ENCODE data around the gene NPEPL1. TPM values are rescaled to one million over a fixed set of nuclear protein-coding genes. Genes with fewer than 3 reads are reported as not detected.

The NPEPL1 gene
- total RNA-seq, 1 experiment from 2014 or later = 31.1 TPM

DNA sequence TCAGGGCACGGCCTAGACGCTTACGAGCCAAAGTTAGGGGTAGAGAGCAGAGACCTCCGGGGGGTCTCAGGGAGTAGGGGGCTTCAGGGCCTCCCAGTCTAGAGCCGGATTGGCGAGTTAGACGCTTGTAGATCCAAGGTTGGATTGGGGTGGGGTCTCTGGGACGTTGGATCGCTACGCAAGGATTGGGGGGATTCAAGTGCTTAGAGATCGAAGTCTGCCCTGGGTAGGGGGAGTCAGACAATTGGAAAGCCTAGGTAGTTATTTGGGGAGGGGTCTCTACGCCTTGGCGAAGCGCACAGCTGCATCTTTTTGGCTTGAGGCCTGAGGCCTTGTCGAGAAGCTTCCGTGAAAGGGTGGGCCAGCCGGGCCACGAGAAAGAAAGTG lies 41.0 kb upstream of the NPEPL1 start:
- no peak for DNase-seq
- H3K4me3 Mint-ChIP-seq = peak overlapping the region; percentile 95 to 98

More for the DNA sequence above, 41.0 kb upstream of the NPEPL1 start:
- no peak overlapping the region for H4K8ac ChIP-seq (replicated peaks; ENCODE audit: insufficient read length, low read depth, low read length)
- peak overlapping the region; percentile 95 for H3K27ac ChIP-seq (ENCODE audit: insufficient read length, low read depth, low read length)
- H2BK5ac ChIP-seq (ENCODE audit: insufficient read length, low read length) = peak overlapping the region; percentile 88
- Mint-ChIP-seq H3K9me3 (no peaks in the 10 kb centered on the region; a peak in 1 of 5 replicates), H3K27me3 (ENCODE audit: low read depth) (peaks cover 2% of the 10 kb centered on the region; the same call in 1 of the 2 replicates), H3K4me1 (peaks cover 37% of the 10 kb centered on the region in 2 experiments), H3K27ac (peak overlapping the region; percentile 98 to 100 (median 99)), H3K36me3 (ENCODE audit: insufficient read depth in 1 of 3, low read depth in 3 of 3) (peaks cover 0 to 5% (median 2%) of the 10 kb centered on the region in 3 experiments; a peak in 4 of 7 replicates)
- peak overlapping the region; percentile 98 for H3K4me2 ChIP-seq (ENCODE audit: insufficient read depth, insufficient read length, low read length)
- peaks cover 21% of the 10 kb centered on the region for H3K23me2 ChIP-seq (ENCODE audit: insufficient read length, low read depth, low read length, poor library complexity, severe bottlenecking)
- peak overlapping the region; percentile 71 for H3K9ac ChIP-seq (ENCODE audit: extremely low read depth, insufficient read length, low read length)
- H4K20me1 ChIP-seq (ENCODE audit: control insufficient read depth, insufficient read depth, insufficient read length) = no peaks in the 10 kb centered on the region
- H3K23ac ChIP-seq (ENCODE audit: insufficient read length, low read depth, low read length) = no peak overlapping the region
- H3T11ph ChIP-seq (ENCODE audit: low read length) = no peak overlapping the region
- peak overlapping the region; percentile 11 for H4K91ac ChIP-seq (ENCODE audit: insufficient read length, low read depth, low read length)
- peaks cover 2% of the 10 kb centered on the region; the same call in 1 of the 2 replicates for H3K4me1 ChIP-seq (ENCODE audit: insufficient read depth, low read length)
- peaks cover 18% of the 10 kb centered on the region; the same call in 1 of the 2 replicates for H3K79me2 ChIP-seq (ENCODE audit: insufficient read depth, low read length)
- H3K27me3 ChIP-seq (ENCODE audit: insufficient read depth, low read length) = no peaks in the 10 kb centered on the region
- H4K5ac ChIP-seq (ENCODE audit: insufficient read length, low read depth, low read length) = no peak overlapping the region
- H3K79me1 ChIP-seq (ENCODE audit: insufficient read depth, low read depth, low read length, poor library complexity, severe bottlenecking) = no peaks in the 10 kb centered on the region
- no peak overlapping the region for H2BK20ac ChIP-seq (ENCODE audit: low read depth, low read length, poor library complexity, severe bottlenecking)
- peak overlapping the region; percentile 81 for H3K18ac ChIP-seq (ENCODE audit: insufficient read length, low read depth, low read length)
- H2BK12ac ChIP-seq (ENCODE audit: insufficient read length, low read depth, low read length) = no peak overlapping the region
- H3K14ac ChIP-seq (ENCODE audit: insufficient read depth, low read length) = peak overlapping the region; percentile 47
- TF ChIP-seq CTCF (conservative IDR thresholded peaks at IDR 0.05) = no peak
- peak overlapping the region; percentile 11 for H3K4ac ChIP-seq (ENCODE audit: low read depth, low read length)
- no peak overlapping the region for H2AK5ac ChIP-seq (ENCODE audit: insufficient read length, low read length)
- H3K9me3 ChIP-seq (ENCODE audit: control insufficient read depth, low read depth, low read length) = no peaks in the 10 kb centered on the region
- H2AFZ ChIP-seq (ENCODE audit: low read length) = no peak overlapping the region
- H3K56ac ChIP-seq (ENCODE audit: insufficient read length, low read depth, low read length) = peak overlapping the region; percentile 70
- no peak overlapping the region for H2BK15ac ChIP-seq (ENCODE audit: low read depth, low read length)
- no peak overlapping the region for H2BK120ac ChIP-seq (ENCODE audit: low read depth, low read length, poor library complexity, severe bottlenecking)
- WGBS (ENCODE audit: extremely low coverage, insufficient read length, low lambda C conversion rate) = no CpG with 5 or more reads among the region's 18 CpGs

All from H9 (cell line).